SKM-1 (cell line): ENCODE results near the gene KAZN.

Experiments used
- DNase-seq: peaks from one replicate; lab custom pipeline; 2025; ENCODE audit not compliant: unreplicated experiment; lab: John Stamatoyannopoulos, UW

The KAZN gene

GRCh38 chr1:14945132-14946010 is 346.9 kb downstream of the KAZN start:
- DNase-seq, result no peak

GRCh38 chr1:14946011-14946359 is 347.5 kb downstream of the KAZN start:
- no peak for DNase-seq

- no peak for DNase-seq
Observed at GRCh38 chr1:14946684-14947238, 348.3 kb downstream of the KAZN start.

GRCh38 chr1:14947421-14947820 is 348.9 kb downstream of the KAZN start:
- no peak for DNase-seq

- no peak for DNase-seq
Observed at GRCh38 chr1:14948112-14948652, 349.7 kb downstream of the KAZN start.

- no peak for DNase-seq
Observed at GRCh38 chr1:14949270-14949835, 350.9 kb downstream of the KAZN start.

GRCh38 chr1:14949836-14950713 is 351.6 kb downstream of the KAZN start:
- no peak for DNase-seq

GRCh38 chr1:14951766-14952165 is 353.3 kb downstream of the KAZN start:
- DNase-seq, result no peak

GRCh38 chr1:14952626-14953314 is 354.3 kb downstream of the KAZN start:
- no peak for DNase-seq

GRCh38 chr1:14954210-14954609 is 355.7 kb downstream of the KAZN start:
- no peak for DNase-seq

- DNase-seq, result no peak
Observed at GRCh38 chr1:14954930-14955329, 356.4 kb downstream of the KAZN start.

GRCh38 chr1:14955402-14955801 is 356.9 kb downstream of the KAZN start:
- DNase-seq, result no peak

- DNase-seq, result no peak
Observed at GRCh38 chr1:14955976-14956375, 357.5 kb downstream of the KAZN start.

GRCh38 chr1:14956579-14957195 is 358.2 kb downstream of the KAZN start:
- no peak for DNase-seq

- DNase-seq, result no peak
Observed at GRCh38 chr1:14957375-14958098, 359.1 kb downstream of the KAZN start.

- DNase-seq, result no peak
Observed at GRCh38 chr1:14958249-14959058, 360.0 kb downstream of the KAZN start.

GRCh38 chr1:14959059-14959694 is 360.7 kb downstream of the KAZN start:
- no peak for DNase-seq

- DNase-seq, result no peak
Observed at GRCh38 chr1:14961661-14962267, 363.3 kb downstream of the KAZN start.
